OCI-LY1 (cell line): Measurements from ENCODE around the gene C10orf67.

ENCODE experiments used
- H2AFZ ChIP-seq: fragments of 200-600 bp; sonication (generic), shearing (Covaris generic); 2 replicates; pipeline ENCODE4 v1.6.0; 2014; ENCODE audit warnings: antibody characterized with exemption, mild to moderate bottlenecking, low read length
- H3F3A ChIP-seq: fragments of 200-600 bp; sonication (generic), shearing (Covaris generic); 2 replicates; pipeline ENCODE4 v1.6.0; 2014; ENCODE audit warnings: mild to moderate bottlenecking, antibody characterized with exemption, low read length, moderate library complexity; ENCODE audit not compliant: insufficient read depth
- H3K27ac ChIP-seq: fragments of 200-600 bp; sonication (generic); 2 replicates; pipeline ENCODE4 v1.5.1; 2014; ENCODE audit warnings: low read length, mixed run types, mild to moderate bottlenecking, low read depth; ENCODE audit not compliant: poor library complexity, severe bottlenecking
- H3K27me3 ChIP-seq: fragments of 200-600 bp; sonication (generic); 2 replicates; pipeline ENCODE4 v1.6.0; 2014; ENCODE audit warnings: antibody characterized with exemption, mild to moderate bottlenecking, low read length, moderate library complexity; ENCODE audit not compliant: insufficient read depth
- H3K36me3 ChIP-seq: fragments of 200-600 bp; sonication (generic); 2 replicates; pipeline ENCODE4 v1.6.1; 2014; ENCODE audit warnings: mild to moderate bottlenecking, antibody characterized with exemption, low read length, moderate library complexity, mixed read lengths; ENCODE audit not compliant: insufficient read depth
- H3K4me1 ChIP-seq: fragments of 200-600 bp; sonication (generic); 2 replicates; pipeline ENCODE4 v1.5.1; 2014; ENCODE audit warnings: mild to moderate bottlenecking, low read length, moderate library complexity; ENCODE audit not compliant: insufficient read depth, severe bottlenecking
- H3K4me2 ChIP-seq: fragments of 200-600 bp; sonication (generic), shearing (Covaris generic); 2 replicates; pipeline ENCODE4 v1.6.1; 2014; ENCODE audit warnings: low read length
- H3K4me3 ChIP-seq: fragments of 200-600 bp; sonication (generic); 2 replicates; pipeline ENCODE4 v1.5.1; 2014; ENCODE audit warnings: low read length, low read depth, mild to moderate bottlenecking, mixed read lengths; ENCODE audit not compliant: poor library complexity, severe bottlenecking
- H3K79me2 ChIP-seq: fragments of 200-600 bp; shearing (Covaris generic); 2 replicates; pipeline ENCODE4 v1.6.1; 2016; ENCODE audit warnings: mixed run types, low read length, mixed read lengths; ENCODE audit not compliant: insufficient read depth
- H3K9ac ChIP-seq: fragments of 200-600 bp; sonication (generic), shearing (Covaris generic); 2 replicates; pipeline ENCODE4 v1.6.1; 2014; ENCODE audit warnings: mild to moderate bottlenecking, low read length, mixed read lengths
- H3K9me2 ChIP-seq: fragments of 200-600 bp; sonication (generic), shearing (Covaris generic); 2 replicates; pipeline ENCODE4 v1.6.1; 2014; ENCODE audit warnings: low read depth, mild to moderate bottlenecking, low read length, mixed read lengths
- H3K9me3 ChIP-seq: fragments of 200-600 bp; shearing (Covaris generic); 2 replicates; pipeline ENCODE4 v1.6.1; 2014; ENCODE audit warnings: low read length, mixed read lengths
- H4K20me1 ChIP-seq: fragments of 200-600 bp; sonication (generic), shearing (Covaris generic); 2 replicates; pipeline ENCODE4 v1.6.0; 2016; ENCODE audit warnings: mild to moderate bottlenecking, low read length; ENCODE audit not compliant: insufficient read depth
- EZH2 ChIP-seq: fragments of 200-600 bp; sonication (generic), shearing (Covaris generic); IDR thresholded peaks from 2 replicates; pipeline ENCODE4 v1.8.0; 2017; ENCODE audit warnings: borderline replicate concordance, mixed run types, mild to moderate bottlenecking, antibody characterized with exemption, low read length, moderate library complexity, mixed read lengths
- TF ChIP-seq, protein P1 (sequence below): fragments of 200-600 bp; sonication (generic), shearing (Covaris generic); IDR thresholded peaks from 2 replicates; pipeline ENCODE4 v1.5.1; 2017; ENCODE audit warnings: mild to moderate bottlenecking, antibody characterized with exemption, low read length, moderate library complexity, mixed read lengths

The C10orf67 gene

DNA sequence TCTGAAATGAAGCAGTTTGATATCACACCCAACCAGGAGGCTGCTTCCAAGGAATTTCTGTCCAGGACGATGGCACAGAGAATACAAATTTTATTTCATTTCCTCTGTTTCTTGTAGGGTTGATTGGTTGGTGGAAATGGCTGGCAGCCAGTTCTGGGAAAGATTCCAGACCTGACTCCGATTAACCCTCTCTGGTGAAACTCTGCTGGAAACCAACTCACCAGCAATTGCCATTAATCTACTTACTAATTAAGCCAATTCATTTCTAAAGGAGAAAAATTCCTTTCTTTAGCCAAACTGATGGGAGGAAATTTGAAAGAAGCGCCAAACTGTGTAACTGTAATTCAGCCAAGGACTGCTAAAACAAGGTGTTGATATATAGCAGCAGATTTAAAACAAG, 141.8 kb downstream of the C10orf67 start:
- Histone ChIP-seq H3K4me2 (no peak overlapping the region), H3K27me3 (no peaks in the 10 kb centered on the region), H3K9ac (no peak overlapping the region), H3K36me3 (no peaks in the 10 kb centered on the region), H3K9me3 (no peaks in the 10 kb centered on the region), H3F3A (no peaks in the 10 kb centered on the region), H3K79me2 (no peaks in the 10 kb centered on the region), H3K27ac (no peak overlapping the region), H3K4me3 (no peak overlapping the region), H3K4me1 (no peaks in the 10 kb centered on the region), H4K20me1 (no peaks in the 10 kb centered on the region), H2AFZ (no peak overlapping the region), H3K9me2 (no peaks in the 10 kb centered on the region)
- TF ChIP-seq EZH2: no peak
- TF ChIP-seq, protein P1, sequence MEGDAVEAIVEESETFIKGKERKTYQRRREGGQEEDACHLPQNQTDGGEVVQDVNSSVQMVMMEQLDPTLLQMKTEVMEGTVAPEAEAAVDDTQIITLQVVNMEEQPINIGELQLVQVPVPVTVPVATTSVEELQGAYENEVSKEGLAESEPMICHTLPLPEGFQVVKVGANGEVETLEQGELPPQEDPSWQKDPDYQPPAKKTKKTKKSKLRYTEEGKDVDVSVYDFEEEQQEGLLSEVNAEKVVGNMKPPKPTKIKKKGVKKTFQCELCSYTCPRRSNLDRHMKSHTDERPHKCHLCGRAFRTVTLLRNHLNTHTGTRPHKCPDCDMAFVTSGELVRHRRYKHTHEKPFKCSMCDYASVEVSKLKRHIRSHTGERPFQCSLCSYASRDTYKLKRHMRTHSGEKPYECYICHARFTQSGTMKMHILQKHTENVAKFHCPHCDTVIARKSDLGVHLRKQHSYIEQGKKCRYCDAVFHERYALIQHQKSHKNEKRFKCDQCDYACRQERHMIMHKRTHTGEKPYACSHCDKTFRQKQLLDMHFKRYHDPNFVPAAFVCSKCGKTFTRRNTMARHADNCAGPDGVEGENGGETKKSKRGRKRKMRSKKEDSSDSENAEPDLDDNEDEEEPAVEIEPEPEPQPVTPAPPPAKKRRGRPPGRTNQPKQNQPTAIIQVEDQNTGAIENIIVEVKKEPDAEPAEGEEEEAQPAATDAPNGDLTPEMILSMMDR: no peak

DNA sequence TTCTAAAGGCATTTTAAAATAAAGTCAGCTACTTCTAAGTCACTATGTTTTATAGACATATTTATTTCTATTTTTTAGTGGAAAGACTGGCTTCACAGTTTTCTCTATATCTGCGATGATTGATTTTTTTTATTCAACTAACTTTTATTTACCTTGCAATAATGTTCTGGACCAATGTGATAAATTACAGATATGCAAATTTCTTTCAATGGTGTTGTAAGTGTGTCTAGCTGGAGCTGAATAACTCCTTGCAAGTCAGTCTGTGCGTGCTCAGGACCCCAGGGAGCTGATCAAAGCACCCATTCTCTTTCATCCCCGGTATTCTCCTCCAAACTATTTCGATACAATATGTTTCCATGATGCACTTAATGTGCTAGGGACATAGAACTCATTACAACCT, 142.8 kb downstream of the C10orf67 start:
- Histone ChIP-seq H3K27ac (no peak overlapping the region), H3K9me3 (no peaks in the 10 kb centered on the region), H3K9me2 (no peaks in the 10 kb centered on the region), H3F3A (no peaks in the 10 kb centered on the region), H3K4me3 (no peak overlapping the region), H3K4me2 (no peak overlapping the region), H3K27me3 (no peaks in the 10 kb centered on the region), H2AFZ (no peak overlapping the region), H3K9ac (no peak overlapping the region), H3K4me1 (no peaks in the 10 kb centered on the region), H4K20me1 (no peaks in the 10 kb centered on the region), H3K36me3 (no peaks in the 10 kb centered on the region), H3K79me2 (no peaks in the 10 kb centered on the region)
- no peak for TF ChIP-seq EZH2
- TF ChIP-seq, protein P1: no peak

DNA sequence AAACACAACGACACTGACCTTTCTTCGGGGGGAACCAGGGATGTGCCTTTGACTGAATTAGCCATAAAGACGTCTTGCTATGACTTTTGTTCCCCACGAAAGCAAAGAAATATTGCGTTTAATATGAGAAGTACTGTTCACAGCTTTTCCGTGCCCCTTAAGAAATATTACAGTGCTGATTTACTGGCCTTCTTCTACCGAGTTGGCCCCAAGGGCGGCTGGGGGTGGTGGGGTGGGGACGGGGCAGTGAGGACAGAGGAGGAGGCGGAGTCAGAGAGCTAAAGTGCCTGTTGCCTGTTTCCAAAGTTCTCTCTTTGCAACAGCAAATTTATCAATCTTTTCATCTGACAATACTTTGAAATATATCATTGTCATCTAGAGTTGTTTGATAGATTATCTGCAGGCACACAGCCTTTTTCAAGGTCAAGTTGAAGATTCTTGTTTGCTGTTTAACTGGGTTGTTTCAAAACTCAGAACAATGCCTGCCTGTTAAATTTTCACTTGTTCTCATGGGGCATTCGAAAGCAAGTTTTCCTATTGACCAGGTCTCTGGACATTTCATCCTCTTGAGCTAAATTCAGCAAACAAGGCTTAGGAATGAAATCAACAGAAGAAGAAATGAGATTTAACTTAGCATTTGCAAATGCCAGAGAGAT, 143.5 kb downstream of the C10orf67 start:
- Histone ChIP-seq H4K20me1 (no peaks in the 10 kb centered on the region), H3K9ac (no peak overlapping the region), H3K27ac (no peak overlapping the region), H3K9me2 (no peaks in the 10 kb centered on the region), H3K4me3 (no peak overlapping the region), H3K4me2 (no peak overlapping the region), H3K9me3 (no peaks in the 10 kb centered on the region), H3K4me1 (no peaks in the 10 kb centered on the region), H3K36me3 (no peaks in the 10 kb centered on the region), H3F3A (no peaks in the 10 kb centered on the region), H3K27me3 (no peaks in the 10 kb centered on the region), H2AFZ (no peak overlapping the region), H3K79me2 (no peaks in the 10 kb centered on the region)
- TF ChIP-seq, protein P1: no peak
- no peak for TF ChIP-seq EZH2
